GM23338 (cell line): Measurements from ENCODE around the gene RAB40C. TPM values are rescaled to one million over a fixed set of nuclear protein-coding genes. Genes with fewer than 3 reads are reported as not detected.

Source experiments
- ATAC-seq: fragments of 200-7000 bp; cut with Tn5 transposase; 3 replicates; pipeline ENCODE4 v1.9.1; 2020
- DNase-seq: peaks from one replicate; pipeline ENCODE4 v3.0.0-alpha.2; 2015; ENCODE audit warnings: low spot score
- H2AFZ ChIP-seq: fragments of 200-600 bp; sonication (generic); 2 replicates; pipeline ENCODE4 v1.8.0; 2016; ENCODE audit warnings: antibody characterized with exemption, mild to moderate bottlenecking, moderate library complexity
- H3F3A ChIP-seq: fragments of 200-600 bp; sonication (generic); replicated peaks from 2 replicates; pipeline ENCODE4 v1.8.0; 2017; ENCODE audit warnings: antibody characterized with exemption, mixed run types, low read depth
- H3K27ac ChIP-seq: fragments of 200-600 bp; sonication (generic); 2 replicates; pipeline ENCODE4 v1.6.1; 2016; ENCODE audit warnings: low read depth
- H3K27me3 ChIP-seq: fragments of 200-600 bp; sonication (generic); 2 replicates; pipeline ENCODE4 v1.8.0; 2016; ENCODE audit warnings: mild to moderate bottlenecking, mixed run types, moderate library complexity; ENCODE audit not compliant: insufficient read depth
- H3K36me3 ChIP-seq: fragments of 200-600 bp; sonication (generic); 2 replicates; pipeline ENCODE4 v1.8.0; 2016; ENCODE audit warnings: mild to moderate bottlenecking; ENCODE audit not compliant: insufficient read depth
- H3K4me1 ChIP-seq: fragments of 200-600 bp; sonication (generic); 2 replicates; pipeline ENCODE4 v1.8.0; 2016; ENCODE audit warnings: mild to moderate bottlenecking, moderate library complexity; ENCODE audit not compliant: insufficient read depth
- H3K4me2 ChIP-seq: fragments of 200-600 bp; sonication (generic); 2 replicates; pipeline ENCODE4 v1.7.1; 2017; ENCODE audit warnings: mixed run types
- H3K4me3 ChIP-seq: fragments of 200-600 bp; sonication (generic); 2 replicates; pipeline ENCODE4 v1.6.1; 2016; ENCODE audit warnings: mixed run types
- H3K79me2 ChIP-seq: fragments of 200-600 bp; sonication (generic); replicated peaks from 2 replicates; pipeline ENCODE4 v1.8.0; 2017; ENCODE audit warnings: mild to moderate bottlenecking; ENCODE audit not compliant: insufficient read depth
- H3K9me2 ChIP-seq: fragments of 200-600 bp; sonication (generic); 2 replicates; pipeline ENCODE4 v1.8.0; 2017; ENCODE audit not compliant: insufficient read depth
- H4K20me1 ChIP-seq: fragments of 200-600 bp; sonication (generic); replicated peaks from 2 replicates; pipeline ENCODE4 v1.8.0; 2017; ENCODE audit warnings: mild to moderate bottlenecking; ENCODE audit not compliant: insufficient read depth
- H3K27ac Mint-ChIP-seq: 2 replicates; pipeline ENCODE4 v1.8.0; 2020; ENCODE audit warnings: inconsistent platforms, mild to moderate bottlenecking, moderate library complexity, mixed read lengths
- H3K27me3 Mint-ChIP-seq: 3 replicates; pipeline ENCODE4 v1.8.0; 2022; ENCODE audit warnings: low read depth, mild to moderate bottlenecking, moderate library complexity, mixed read lengths, inconsistent platforms; ENCODE audit not compliant: insufficient read depth, poor library complexity
- H3K36me3 Mint-ChIP-seq: 3 replicates; pipeline ENCODE4 v1.8.0; 2021; ENCODE audit warnings: low read depth, mild to moderate bottlenecking, inconsistent platforms, moderate library complexity, mixed read lengths
- H3K4me1 Mint-ChIP-seq: 3 replicates; pipeline ENCODE4 v1.8.0; 2020; ENCODE audit warnings: mild to moderate bottlenecking, inconsistent platforms, mixed read lengths
- H3K4me3 Mint-ChIP-seq: 3 replicates; pipeline ENCODE4 v1.8.0; 2021; ENCODE audit warnings: moderate library complexity, mild to moderate bottlenecking, inconsistent platforms, mixed read lengths
- H3K9me3 Mint-ChIP-seq: 3 replicates; pipeline ENCODE4 v1.8.0; 2020; ENCODE audit warnings: moderate library complexity, mild to moderate bottlenecking, inconsistent platforms, mixed read lengths
- CREB1 ChIP-seq: fragments of 250-450 bp; sonication (Bioruptor Pico); IDR thresholded peaks from 2 replicates; pipeline ENCODE4 v1.5.0; 2020; ENCODE audit warnings: low read depth, mild to moderate bottlenecking, moderate library complexity
- ETS1 ChIP-seq: IDR thresholded peaks from 2 replicates; pipeline ENCODE4 v1.6.1; 2016; ENCODE audit warnings: antibody characterized with exemption
- EZH2 ChIP-seq: fragments of 200-600 bp; sonication (generic); IDR thresholded peaks from one replicate; pipeline ENCODE4 v1.8.0; 2017; ENCODE audit warnings: antibody characterized with exemption, mild to moderate bottlenecking, low read depth; ENCODE audit not compliant: unreplicated experiment
- EZH2phosphoT487 ChIP-seq: fragments of 200-600 bp; sonication (generic); IDR thresholded peaks from one replicate; pipeline ENCODE4 v1.8.1; 2018; ENCODE audit warnings: antibody characterized with exemption; ENCODE audit not compliant: unreplicated experiment
- JUNB ChIP-seq: IDR thresholded peaks from one replicate; pipeline ENCODE4 v1.6.1; 2016; ENCODE audit warnings: antibody characterized with exemption; ENCODE audit not compliant: unreplicated experiment
- NANOG ChIP-seq: IDR thresholded peaks from 2 replicates; pipeline ENCODE4 v1.6.1; 2016; ENCODE audit warnings: antibody characterized with exemption, borderline replicate concordance
- POLR2AphosphoS5 ChIP-seq: IDR thresholded peaks from 2 replicates; pipeline ENCODE4 v1.6.1; 2016; ENCODE audit warnings: antibody characterized with exemption, low read depth
- REST ChIP-seq: IDR thresholded peaks from one replicate; pipeline ENCODE4 v1.6.1; 2018; ENCODE audit warnings: antibody characterized with exemption; ENCODE audit not compliant: unreplicated experiment
- STAT1 ChIP-seq: IDR thresholded peaks from one replicate; pipeline ENCODE4 v1.6.1; 2016; ENCODE audit warnings: antibody characterized with exemption; ENCODE audit not compliant: unreplicated experiment
- ZNF114 ChIP-seq: fragments of 250-450 bp; sonication (Bioruptor Pico); IDR thresholded peaks from 2 replicates; pipeline ENCODE4 v1.5.0; 2020; ENCODE audit warnings: mild to moderate bottlenecking, moderate library complexity
- ZNF331 ChIP-seq: fragments of 250-450 bp; sonication (Bioruptor Pico); IDR thresholded peaks from 2 replicates; pipeline ENCODE4 v1.5.0; 2020; ENCODE audit warnings: low read depth, mild to moderate bottlenecking, moderate library complexity
- polyA plus RNA-seq: library from polyadenylated mRNA; unstranded; fragments of >200 nt; fragmentation: Nextera tagmentation; extraction: Ambion mirVana; gene quantifications from 2 replicates; pipeline ENCODE4 v1.2.1, GENCODE V29; 2016
- total RNA-seq: library from RNA; depleted of rRNA; stranded (reverse); fragments of >200 nt; shearing (Covaris generic); gene quantifications from 2 replicates; pipeline ENCODE4 v1.2.3, GENCODE V29; 2014
- TF ChIP-seq, protein P1 (sequence below), 2 experiments: fragments of 200-600 bp in 1 of 2; sonication (generic) in 1 of 2; conservative IDR thresholded peaks; 2 replicates each; pipeline versions ENCODE4 v1.5.1 to v1.6.1; 2016 to 2017; ENCODE audit warnings: antibody characterized with exemption in 2 of 2, low read depth in 2 of 2, mild to moderate bottlenecking in 2 of 2, moderate library complexity in 1 of 2
- TF ChIP-seq, protein P2 (sequence below): fragments of 250-450 bp; sonication (Bioruptor Pico); IDR thresholded peaks from 2 replicates; pipeline ENCODE4 v1.5.0; 2020; ENCODE audit warnings: mild to moderate bottlenecking, moderate library complexity

RAB40C gene
- total and polyA plus RNA-seq, 2 experiments from 2014 or later = 11.2 to 24.6 TPM

GRCh38 chr16:621526-622105 is 31.8 kb downstream of the RAB40C start:
- Histone ChIP-seq H3K4me2 (no peak overlapping the region), H3K4me3 (no peak overlapping the region), H4K20me1 (peaks cover 10% of the 10 kb centered on the region; the same call in 1 of the 2 replicates), H3F3A (peaks cover 21% of the 10 kb centered on the region), H3K4me1 (peaks cover 12% of the 10 kb centered on the region; the same call in 1 of the 2 replicates), H3K9me2 (no peaks in the 10 kb centered on the region), H3K27me3 (no peaks in the 10 kb centered on the region), H2AFZ (no peak overlapping the region), H3K36me3 (no peaks in the 10 kb centered on the region), H3K27ac (0 out of 2 replicates have a peak overlapping the region, but pooled peaks have one; percentile 4), H3K79me2 (no peaks in the 10 kb centered on the region; the same call in 1 of the 2 replicates)
- H3K27ac Mint-ChIP-seq = peak overlapping the region; percentile 34; the same call in 1 of the 2 replicates
- H3K9me3 Mint-ChIP-seq = no peaks in the 10 kb centered on the region; the same call in 2 of the 3 replicates
- H3K4me1 Mint-ChIP-seq = peaks cover 28% of the 10 kb centered on the region
- TF ChIP-seq JUNB = no peak
- TF ChIP-seq POLR2AphosphoS5 = no peak
- no peak for TF ChIP-seq EZH2phosphoT487
- TF ChIP-seq STAT1 = no peak
- TF ChIP-seq REST = no peak
- TF ChIP-seq NANOG = no peak
- TF ChIP-seq, protein P1, sequence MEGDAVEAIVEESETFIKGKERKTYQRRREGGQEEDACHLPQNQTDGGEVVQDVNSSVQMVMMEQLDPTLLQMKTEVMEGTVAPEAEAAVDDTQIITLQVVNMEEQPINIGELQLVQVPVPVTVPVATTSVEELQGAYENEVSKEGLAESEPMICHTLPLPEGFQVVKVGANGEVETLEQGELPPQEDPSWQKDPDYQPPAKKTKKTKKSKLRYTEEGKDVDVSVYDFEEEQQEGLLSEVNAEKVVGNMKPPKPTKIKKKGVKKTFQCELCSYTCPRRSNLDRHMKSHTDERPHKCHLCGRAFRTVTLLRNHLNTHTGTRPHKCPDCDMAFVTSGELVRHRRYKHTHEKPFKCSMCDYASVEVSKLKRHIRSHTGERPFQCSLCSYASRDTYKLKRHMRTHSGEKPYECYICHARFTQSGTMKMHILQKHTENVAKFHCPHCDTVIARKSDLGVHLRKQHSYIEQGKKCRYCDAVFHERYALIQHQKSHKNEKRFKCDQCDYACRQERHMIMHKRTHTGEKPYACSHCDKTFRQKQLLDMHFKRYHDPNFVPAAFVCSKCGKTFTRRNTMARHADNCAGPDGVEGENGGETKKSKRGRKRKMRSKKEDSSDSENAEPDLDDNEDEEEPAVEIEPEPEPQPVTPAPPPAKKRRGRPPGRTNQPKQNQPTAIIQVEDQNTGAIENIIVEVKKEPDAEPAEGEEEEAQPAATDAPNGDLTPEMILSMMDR (conservative IDR thresholded peaks at IDR 0.05; ENCODE audit: low read depth in 2 of 2) = no peak
- no peak for TF ChIP-seq ETS1
- TF ChIP-seq, protein P2, sequence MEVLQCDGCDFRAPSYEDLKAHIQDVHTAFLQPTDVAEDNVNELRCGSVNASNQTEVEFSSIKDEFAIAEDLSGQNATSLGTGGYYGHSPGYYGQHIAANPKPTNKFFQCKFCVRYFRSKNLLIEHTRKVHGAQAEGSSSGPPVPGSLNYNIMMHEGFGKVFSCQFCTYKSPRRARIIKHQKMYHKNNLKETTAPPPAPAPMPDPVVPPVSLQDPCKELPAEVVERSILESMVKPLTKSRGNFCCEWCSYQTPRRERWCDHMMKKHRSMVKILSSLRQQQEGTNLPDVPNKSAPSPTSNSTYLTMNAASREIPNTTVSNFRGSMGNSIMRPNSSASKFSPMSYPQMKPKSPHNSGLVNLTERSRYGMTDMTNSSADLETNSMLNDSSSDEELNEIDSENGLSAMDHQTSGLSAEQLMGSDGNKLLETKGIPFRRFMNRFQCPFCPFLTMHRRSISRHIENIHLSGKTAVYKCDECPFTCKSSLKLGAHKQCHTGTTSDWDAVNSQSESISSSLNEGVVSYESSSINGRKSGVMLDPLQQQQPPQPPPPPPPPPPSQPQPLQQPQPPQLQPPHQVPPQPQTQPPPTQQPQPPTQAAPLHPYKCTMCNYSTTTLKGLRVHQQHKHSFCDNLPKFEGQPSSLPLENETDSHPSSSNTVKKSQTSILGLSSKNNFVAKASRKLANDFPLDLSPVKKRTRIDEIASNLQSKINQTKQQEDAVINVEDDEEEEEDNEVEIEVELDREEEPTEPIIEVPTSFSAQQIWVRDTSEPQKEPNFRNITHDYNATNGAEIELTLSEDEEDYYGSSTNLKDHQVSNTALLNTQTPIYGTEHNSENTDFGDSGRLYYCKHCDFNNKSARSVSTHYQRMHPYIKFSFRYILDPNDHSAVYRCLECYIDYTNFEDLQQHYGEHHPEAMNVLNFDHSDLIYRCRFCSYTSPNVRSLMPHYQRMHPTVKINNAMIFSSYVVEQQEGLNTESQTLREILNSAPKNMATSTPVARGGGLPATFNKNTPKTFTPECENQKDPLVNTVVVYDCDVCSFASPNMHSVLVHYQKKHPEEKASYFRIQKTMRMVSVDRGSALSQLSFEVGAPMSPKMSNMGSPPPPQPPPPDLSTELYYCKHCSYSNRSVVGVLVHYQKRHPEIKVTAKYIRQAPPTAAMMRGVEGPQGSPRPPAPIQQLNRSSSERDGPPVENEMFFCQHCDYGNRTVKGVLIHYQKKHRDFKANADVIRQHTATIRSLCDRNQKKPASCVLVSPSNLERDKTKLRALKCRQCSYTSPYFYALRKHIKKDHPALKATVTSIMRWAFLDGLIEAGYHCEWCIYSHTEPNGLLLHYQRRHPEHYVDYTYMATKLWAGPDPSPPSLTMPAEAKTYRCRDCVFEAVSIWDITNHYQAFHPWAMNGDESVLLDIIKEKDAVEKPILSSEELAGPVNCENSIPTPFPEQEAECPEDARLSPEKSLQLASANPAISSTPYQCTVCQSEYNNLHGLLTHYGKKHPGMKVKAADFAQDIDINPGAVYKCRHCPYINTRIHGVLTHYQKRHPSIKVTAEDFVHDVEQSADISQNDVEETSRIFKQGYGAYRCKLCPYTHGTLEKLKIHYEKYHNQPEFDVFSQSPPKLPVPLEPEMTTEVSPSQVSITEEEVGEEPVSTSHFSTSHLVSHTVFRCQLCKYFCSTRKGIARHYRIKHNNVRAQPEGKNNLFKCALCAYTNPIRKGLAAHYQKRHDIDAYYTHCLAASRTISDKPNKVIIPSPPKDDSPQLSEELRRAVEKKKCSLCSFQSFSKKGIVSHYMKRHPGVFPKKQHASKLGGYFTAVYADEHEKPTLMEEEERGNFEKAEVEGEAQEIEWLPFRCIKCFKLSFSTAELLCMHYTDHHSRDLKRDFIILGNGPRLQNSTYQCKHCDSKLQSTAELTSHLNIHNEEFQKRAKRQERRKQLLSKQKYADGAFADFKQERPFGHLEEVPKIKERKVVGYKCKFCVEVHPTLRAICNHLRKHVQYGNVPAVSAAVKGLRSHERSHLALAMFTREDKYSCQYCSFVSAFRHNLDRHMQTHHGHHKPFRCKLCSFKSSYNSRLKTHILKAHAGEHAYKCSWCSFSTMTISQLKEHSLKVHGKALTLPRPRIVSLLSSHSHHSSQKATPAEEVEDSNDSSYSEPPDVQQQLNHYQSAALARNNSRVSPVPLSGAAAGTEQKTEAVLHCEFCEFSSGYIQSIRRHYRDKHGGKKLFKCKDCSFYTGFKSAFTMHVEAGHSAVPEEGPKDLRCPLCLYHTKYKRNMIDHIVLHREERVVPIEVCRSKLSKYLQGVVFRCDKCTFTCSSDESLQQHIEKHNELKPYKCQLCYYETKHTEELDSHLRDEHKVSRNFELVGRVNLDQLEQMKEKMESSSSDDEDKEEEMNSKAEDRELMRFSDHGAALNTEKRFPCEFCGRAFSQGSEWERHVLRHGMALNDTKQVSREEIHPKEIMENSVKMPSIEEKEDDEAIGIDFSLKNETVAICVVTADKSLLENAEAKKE (CRISPR knock-in tag) = no peak
- TF ChIP-seq CREB1 (CRISPR knock-in tag) = no peak
- TF ChIP-seq ZNF114 = no peak
- TF ChIP-seq ZNF331 (CRISPR knock-in tag) = no peak
- TF ChIP-seq EZH2 = no peak
- peaks cover 9% of the 10 kb centered on the region for H3K27me3 Mint-ChIP-seq
- no peaks in the 10 kb centered on the region; the same call in 2 of the 3 replicates for H3K36me3 Mint-ChIP-seq
- no peak for ATAC-seq
- no peak overlapping the region; the same call in 2 of the 3 replicates for H3K4me3 Mint-ChIP-seq
- no peak for DNase-seq
